ENCODE results near the gene COX18. TPM values are rescaled to one million over a fixed set of nuclear protein-coding genes. Genes with fewer than 3 reads are reported as not detected.

COX18 gene
- total RNA-seq, 8 experiments from 2014 or later, result 16.9 to 23.5 (median 20.8) TPM

Other genes with a start within 250 kb of the COX18 start
- 10 to 100 TPM; 43.2 to 89.0 (median 62.0) TPM for gene ANKRD17, start 189.1 kb upstream of the COX18 start, total RNA-seq

All from motor neuron (in vitro differentiated cells).